GM19395 (cell line): ENCODE results near the gene TRAF3.

ENCODE experiments used
- ATAC-seq: cut with Tn5 transposase; IDR thresholded peaks from one replicate; pipeline ENCODE4 v1.9.1; 2021; ENCODE audit warnings: mild to moderate bottlenecking, moderate library complexity; ENCODE audit not compliant: unreplicated experiment

The TRAF3 gene

DNA sequence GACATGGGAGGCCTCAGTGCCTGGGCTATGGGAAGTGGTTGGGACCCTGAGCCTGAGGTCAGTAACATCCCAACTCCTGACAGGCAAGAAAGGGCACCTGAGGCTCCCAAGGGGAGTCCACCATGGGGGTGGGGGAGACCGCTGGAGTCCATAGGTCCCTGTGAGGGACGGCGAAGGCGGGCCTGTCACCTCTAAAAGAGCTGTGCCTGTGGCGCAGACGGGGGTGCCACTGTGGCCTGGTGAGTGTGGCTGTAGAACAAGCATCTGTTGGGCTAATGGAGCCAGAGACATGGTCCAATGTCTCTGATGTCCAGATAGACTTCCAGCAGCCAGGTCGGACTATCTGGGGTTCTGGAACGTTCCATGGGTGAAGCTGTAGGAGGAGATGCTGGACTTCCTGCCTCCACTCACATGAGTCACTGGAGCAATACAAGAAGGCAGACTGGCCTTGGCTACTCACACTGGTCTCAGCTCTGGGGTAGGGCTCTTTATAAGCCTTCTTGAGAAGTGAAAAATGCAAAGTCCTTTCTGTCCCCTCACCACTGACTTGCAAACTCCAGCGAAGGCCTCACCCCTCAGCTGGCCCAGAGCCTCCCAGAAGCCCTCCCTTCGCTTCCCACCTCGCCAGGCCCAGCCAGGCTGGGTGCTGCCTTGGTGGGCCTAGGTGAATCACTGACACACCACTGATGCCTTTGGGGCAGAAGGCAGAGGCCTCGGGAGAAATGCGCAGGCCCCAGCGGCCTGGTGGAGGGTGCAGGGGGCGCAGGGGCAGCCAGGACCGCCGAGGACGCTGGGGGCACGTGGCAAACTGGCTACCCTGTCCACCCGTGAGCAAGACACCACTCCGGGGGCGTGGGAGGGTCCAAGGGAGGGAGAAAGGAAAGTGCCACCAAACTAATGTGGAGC is 1.1 kb upstream of the TRAF3 start:
- ATAC-seq: no peak

DNA sequence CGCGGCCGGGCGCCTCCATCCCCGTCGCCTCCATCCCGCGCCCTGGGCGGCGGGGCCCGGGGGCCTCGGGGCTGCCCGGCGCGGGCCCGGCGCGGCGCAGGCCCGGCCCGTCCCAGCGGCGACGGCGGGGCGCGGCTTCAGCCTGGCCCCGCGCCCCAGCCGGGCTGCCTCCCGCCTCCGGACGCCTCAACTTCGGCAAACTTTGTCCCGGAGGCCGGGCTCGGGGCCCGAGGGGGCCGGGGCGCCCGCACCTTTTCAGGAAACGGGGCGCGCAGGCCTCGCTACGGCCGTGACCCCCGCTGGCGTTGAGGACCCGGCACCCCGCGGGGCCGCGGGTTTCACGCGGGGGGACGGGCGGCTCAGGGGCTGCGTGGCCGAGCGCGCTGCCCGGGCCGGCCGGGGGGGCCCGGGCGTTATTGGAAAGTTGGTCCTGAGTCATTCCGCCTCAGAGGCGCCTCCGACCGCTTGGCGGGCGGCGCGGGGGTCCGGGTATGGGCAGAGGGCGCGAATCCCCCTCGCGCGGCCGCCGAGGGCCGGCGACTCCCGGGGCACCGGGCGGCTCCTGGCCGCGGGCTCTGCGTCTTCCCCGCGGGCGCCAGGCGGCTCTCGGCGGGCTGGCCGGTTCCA is 575 bp downstream of the TRAF3 start:
- no peak for ATAC-seq

DNA sequence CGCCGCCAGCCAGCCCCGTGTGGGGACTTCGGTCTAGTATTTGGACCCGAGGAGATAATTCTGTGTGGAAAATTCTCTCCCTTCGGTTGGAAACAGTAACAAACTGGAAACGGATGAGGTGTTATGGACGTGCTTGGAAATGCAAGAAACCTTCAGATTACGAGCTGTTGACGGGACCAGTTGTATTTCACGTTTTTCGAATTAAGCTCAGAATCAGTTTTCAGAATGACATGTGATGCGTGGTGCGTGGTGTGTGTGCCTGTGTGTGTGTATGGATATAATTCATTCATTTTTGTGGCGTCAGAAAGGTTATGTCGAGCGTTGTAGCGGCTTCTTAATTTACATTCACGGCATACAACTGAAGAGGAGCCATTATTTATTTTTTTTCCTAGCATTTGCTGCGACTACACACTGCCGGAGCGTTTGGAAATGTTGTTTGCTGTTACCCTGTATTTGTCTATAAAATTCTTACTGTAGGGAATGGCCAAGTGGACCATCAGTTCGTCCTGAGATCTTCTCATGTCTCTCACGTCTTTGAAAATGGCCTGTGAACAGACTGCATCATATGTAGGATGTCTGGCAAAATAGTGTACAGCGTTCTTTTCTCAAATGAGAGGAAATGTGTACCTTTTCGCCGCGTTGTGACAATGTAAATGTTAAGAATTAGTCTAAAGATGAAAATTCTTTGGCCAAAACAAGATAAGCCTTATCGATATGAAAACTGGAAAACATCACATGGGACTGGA is 1.3 kb downstream of the TRAF3 start:
- no peak for ATAC-seq

DNA sequence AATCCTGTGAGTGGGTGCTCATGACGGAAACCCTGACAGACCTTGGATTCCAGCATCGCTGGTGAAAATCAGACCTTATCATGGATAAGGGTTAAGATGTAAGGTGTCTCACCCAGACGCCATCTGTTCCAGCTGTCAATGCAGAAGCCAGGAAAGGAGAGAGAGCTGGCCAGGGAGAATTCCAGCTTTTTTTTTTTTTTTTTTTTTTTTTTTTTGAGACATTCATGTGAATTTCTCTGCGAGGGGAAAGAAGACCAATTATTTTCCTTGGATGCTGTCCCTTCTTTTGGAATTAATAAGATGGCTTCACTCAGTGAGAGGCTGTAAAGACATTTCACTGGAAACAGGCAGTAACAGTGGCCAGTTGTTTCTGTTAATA is 1.8 kb downstream of the TRAF3 start:
- ATAC-seq: no peak

DNA sequence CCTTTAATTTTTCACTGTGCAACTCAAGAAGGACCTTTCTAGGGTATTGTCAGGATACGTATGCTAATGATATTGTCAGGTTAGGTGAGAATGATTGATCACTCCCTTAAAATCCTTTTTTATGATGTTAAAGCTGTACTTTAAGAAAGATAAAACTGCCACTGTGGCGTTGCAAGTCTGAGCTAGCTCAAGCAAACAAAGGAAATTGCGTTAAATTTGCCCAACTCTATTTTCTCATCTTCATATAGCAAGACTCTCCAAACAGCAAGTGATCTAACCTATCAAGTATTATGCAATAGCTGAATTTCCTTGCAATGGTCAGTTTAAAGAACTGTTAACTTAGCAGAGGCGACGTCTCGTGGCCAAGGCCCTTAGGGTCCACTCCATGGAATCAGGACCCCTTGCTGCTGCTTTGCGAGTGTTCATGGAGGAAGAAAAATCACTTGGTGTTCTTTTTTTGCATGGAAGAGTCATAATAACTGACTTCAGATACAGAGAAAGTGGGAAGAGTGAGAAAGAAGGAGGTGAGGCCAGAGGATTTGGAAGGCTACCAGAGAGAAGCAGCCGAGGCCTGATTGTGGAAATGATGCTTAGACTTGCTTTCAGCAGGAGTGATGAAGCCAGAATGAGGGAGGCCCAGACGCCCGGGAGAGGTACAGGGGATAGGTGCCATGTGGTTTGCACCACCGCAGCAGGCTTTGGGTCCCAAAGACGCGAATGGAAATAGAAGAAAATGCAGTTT is 2.5 kb downstream of the TRAF3 start:
- ATAC-seq: no peak

DNA sequence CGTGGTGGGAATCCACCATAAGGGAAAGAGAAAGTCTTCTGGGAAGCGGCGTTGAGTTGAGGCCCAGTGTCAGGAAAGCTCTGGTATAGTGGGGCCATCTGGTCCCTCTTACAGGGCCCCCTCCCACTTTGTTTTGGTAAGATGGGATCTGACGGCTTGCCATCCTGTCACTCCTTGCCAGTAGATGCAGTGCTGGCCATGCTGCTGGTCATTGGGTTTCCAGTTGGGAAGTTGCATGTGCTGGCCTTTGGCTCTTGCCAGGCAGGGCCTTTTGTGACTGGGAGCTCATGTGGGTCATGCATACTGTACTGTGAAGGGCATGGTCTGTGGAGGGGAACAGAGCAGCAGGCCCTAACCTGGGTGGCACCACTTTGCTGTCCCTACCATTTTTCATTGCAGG is 3.8 kb downstream of the TRAF3 start:
- no peak for ATAC-seq

DNA sequence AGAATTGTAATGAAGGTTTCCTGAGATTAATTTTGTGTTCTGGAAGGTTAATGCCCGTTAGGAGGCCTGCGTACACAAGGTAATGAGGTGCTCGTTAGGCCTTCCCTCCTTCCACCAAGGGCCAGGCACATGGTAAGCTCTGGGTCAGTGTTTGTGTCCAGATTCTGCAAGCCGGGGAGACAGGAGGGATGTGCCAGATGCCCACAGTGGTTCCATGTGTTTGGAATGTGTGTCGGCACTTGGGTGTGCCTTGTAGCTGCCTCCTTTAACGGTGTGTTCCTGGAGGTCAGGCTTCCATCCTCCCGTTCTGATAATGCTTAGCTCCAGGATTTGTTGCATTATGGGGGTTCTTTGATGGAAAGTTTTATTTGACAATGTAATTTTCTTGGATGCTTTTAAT is 5.7 kb downstream of the TRAF3 start:
- ATAC-seq: no peak

DNA sequence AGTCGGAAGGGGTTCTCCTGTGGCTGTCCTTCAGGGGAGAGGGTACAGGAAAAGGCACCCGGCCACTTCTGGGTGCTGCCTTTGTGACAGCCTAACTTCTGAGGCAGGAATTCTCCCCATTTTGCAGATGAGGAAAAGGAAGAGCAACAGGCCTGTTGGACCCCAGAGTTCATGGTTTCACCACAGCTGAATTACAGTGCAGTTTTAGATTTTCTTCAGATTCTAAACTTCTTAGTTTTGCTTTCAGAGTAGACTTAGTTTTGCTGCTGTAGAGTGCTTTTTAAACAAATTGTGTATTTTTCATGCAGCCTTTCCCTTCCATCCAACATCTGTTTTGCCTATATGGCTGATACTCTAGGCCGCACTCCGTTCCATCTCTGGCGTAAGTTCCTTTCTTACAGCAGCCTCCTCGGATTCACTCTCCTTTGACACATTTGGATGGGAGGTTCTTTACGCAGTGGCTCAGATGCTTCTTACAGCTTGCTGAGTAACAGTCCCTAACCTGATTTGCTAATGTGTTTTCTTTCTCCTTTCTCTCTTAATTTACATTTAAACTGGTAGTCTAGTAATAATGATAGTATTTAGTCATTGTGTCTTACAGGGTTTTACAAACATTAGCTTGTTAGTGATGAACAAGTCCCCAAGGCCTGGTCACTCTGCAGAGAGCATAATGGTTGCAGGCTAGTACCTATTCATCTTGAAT is 7.8 kb downstream of the TRAF3 start:
- no peak for ATAC-seq

DNA sequence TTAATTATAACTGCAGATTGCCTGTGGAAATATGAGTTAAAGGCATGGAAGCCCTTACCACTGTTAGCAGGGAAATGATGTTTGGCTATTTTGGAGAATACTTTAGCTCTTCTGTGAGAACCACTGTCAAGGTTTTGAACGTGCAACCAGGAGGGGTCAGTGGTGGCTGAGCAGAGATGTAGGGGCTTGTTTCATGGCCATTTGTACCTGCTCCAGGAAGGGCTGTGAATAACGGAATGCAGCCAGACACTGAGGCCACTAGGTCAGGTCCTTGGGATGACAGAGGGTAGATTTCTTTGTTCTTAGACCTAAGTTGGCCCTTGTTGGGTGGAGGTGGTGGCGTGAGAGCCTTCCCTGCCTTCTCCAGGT is 8.3 kb downstream of the TRAF3 start:
- no peak for ATAC-seq

DNA sequence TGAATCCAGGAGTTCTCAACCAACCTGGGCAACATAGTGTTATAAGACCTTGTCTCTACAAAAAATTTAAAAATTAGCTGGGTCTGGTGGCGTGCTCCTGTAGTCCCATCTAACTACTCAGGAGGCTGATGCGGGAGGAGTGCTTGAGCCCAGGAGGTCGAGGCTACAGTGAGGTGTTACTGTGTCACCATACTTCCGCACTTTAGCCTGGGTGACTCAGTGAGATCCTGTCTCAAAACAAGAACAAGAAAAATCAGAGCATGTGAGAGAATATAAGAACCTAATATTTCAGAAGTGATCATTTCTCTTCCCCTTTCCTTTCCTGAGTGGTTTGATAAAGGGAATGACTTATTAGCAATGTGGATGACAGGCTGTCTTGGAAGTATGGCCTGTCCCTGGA is 9.5 kb downstream of the TRAF3 start:
- no peak for ATAC-seq

DNA sequence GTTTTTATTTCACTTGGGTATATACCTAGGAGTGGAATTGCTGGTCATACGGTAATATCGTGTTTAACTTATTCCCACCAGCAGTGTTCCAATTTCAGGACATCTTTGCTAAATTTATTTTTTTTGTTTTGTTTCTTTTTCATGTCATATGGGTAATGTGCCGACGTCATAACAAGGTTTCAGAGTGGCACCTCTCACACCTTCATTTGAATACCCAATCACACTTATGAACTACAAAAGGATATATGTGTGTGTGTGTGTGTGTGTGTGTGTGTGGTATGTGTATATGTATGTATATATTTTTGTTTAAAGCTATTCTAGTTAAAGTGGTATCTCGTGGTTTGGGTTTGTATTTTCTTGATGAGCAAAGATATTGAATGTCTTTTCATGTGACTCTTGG is 12.1 kb downstream of the TRAF3 start:
- no peak for ATAC-seq

DNA sequence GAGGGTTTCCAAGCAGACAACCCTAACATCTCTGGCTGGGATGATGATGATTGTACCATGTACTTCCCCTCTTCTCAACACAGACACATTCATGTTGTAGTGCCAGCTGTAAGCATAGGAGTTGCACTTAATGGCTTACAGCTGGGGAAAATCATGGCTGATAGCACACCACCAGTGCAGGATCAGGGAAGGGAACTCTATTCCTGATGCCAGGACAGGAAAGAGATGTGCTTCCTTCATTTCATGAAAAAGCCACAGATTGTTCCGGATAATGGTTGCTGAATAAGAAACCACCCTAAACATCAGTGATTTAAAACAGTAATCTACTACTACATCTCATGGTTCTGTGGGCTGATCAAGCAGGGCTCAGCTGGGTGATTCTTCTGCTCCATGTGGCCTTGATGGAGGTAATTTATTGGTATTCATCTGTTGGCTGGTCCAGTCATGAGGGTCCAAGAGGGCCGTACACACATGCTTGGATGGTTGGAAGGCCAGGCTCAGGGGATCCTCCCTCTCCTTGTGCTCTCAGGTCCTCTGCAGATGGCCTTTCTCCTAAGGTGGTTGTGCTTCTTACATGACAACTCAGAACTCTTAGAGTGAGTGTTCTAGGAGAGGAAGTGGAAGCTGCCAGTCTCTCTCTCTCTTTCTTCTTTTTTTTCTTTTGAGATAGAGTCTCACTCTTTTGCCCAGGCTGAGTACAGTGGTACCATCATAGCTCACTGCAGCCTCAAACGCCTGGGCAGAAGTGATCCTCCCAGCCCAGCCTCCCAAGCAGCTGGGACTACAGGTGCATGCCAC is 16.5 kb downstream of the TRAF3 start:
- no peak for ATAC-seq

DNA sequence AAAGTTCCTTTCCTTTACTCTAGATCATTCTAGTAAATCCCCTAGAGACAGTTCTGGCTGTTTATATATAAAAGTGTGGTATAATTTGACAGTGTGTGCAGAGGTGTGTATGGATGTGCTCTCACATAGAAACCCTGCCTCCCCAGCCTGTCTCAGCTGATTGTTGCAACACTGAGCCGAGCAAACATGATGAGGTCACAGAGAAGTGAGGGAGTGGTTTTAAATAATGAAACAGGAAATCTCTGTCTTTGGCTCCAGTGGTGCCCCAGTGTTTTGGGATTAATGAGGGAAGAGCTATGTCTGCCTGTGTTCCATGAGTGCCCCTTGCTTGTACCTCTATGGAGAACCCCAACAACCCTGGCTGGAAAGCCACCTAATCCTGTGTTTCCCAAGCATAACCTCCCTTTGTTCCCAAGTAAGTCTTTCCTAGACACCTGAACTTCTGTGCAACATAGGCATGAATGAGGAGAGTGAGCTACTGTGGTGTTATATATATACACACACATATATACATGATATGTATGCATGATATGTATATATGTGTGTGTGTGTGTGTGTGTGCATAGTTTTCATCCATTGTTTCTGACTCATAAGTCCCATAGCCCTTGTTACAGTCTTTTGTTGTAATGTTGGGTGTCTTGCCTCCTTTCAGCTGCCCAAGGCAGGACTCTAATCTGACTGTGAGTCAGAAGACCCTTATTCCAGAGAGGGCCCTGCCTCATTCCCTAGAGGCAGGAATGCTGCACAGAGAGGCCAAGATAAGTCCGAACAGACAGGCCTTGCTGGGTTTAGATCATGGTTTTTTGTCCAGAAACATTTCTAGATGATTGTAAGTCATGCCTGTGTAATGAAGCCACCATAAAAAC is 18.0 kb downstream of the TRAF3 start:
- ATAC-seq: no peak

DNA sequence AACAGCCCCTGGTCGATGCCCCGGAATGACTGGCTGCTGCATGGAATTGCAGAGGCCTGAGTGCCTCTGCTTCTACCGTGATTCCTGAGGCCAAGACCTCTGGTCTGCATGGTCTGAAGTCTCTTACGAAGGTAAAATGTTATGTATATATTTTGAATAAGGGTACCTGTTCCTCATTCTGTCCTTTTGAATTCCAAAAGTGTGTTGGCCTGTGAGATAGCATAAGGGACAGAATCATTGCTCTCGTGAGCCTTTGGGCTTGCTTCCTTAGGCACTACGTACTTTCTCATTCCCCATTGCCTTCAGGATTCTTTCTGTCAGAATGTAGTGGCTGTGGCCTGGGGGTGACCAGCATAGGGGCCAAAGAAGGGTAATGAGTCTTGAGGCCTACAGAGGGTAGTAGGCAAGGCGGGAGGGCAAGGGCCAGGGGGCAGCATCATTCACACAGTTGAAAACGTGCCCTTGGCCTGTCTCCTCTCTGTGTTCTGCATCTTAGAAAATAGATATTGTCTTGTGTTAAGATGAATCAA is 19.5 kb downstream of the TRAF3 start:
- ATAC-seq: no peak

DNA sequence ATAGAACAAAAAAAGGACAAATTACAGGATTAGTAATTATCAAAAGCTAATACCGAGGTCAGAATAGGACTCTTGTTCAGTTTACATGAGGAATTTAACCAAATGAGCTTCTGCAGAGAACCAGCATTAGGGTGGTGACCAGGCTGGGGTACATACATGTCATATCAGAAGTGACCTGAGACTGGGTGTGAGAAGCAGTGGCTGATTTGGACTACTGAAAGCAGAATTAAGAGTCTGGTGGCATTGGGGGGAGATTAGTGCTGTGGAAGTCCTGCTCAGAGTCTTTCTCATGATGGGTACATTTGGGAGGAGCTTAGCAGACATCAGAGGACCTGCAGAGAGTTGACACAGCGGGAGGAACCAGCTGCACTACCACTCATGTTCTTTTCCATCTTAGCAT is 21.7 kb downstream of the TRAF3 start:
- peak; percentile 66 for ATAC-seq

DNA sequence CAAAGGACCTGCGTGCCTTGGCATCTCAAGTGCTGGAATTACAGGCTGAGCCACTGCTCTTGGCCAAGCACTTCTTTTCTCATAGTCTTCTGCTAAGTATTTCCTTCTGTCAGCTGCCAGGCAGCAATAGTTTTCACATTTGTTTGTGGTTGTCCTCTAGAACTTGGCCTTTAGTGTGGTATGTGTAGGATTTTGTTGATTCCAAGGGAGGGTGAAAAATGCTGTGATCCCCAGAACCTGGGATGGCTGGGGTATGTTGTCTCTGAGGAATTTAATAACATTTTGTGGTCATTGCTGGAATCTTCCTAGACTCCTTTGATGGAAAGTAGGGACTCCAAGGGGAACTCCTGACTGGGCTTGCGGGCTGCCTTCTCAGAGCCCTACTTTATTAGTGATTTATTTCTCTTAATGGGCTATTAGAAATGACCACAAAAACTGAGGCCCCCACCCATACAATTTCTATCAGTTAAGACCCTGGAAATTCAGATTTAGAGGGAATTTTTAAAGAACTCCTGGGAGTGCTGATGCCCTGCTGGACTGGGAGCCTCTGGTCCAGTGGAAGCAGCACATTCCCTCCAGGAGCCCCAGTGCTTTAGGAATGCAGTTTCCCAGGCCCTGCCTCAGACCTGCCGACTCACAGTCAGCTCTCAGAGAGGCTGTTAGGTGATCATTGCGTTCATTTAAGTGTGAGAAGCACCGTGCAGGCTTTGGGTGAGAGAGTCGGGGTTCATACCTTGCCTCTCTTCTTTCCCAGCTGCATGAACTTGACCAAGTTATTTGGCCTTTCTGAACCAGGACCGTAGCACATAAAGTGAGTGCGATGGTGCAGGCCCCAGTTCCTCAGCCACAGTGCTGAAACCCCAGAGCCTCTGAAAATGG is 22.7 kb downstream of the TRAF3 start:
- ATAC-seq: no peak

DNA sequence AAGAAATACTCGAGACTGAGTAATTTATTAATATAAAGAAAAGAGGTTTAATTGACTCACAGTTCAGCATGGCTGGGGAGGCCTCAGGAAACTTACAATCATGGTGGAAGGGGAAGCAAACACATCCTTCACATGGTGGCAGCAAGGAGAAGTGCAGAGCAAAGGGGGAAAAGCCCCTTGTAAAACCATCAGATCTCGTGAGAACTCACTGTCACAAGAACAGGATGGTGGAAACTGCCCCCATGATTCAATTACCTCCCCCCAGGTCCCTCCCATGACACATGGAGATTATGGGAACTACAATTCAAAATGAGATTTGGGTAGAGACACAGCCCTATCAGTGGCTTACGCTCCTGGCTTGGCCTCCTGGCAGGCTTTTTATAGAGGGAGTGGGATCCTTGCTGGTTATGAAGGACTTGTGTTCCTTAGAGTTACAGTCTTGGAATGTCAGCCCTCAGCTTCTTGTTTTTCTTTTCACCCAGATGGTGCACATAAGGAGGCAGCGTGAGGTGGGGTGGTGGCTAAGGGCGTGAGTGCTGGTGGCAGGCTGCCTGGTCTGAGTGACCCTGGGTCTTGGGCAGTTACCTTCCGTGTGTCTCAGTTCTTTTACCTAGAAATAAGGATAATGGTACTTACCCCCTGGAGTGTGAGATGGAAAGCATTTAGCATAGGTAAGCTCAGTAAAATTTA is 25.7 kb downstream of the TRAF3 start:
- ATAC-seq: no peak
